Omental fat pad (tissue), 4 donors: Measurements from ENCODE around the gene GRN. TPM values are rescaled to one million over a fixed set of nuclear protein-coding genes. Genes with fewer than 3 reads are reported as not detected.
A peak's percentile ranks its signal among the peaks of the same experiment; 100 is the strongest.
"Not testable (repeated sequence)": the region's sequence is repeated elsewhere in the genome, so short reads cannot be mapped to it uniquely, and the experiment has no call there.

Experiments
- ATAC-seq: fragments of 150-250 bp; one replicate; pipeline ENCODE4 v1.9.1; 2016; ENCODE audit warnings: mild to moderate bottlenecking, moderate library complexity; ENCODE audit not compliant: low FRiP score
- DNase-seq: peaks from one replicate; pipeline ENCODE4 v3.0.0-alpha.2; 2019; ENCODE audit warnings: low spot score
- CTCF ChIP-seq, 3 donors: fragments of 450-650 bp; IDR thresholded peaks; one replicate each; pipeline ENCODE4 v1.5.1; 2016 to 2017; ENCODE audit warnings: antibody characterized with exemption in 3 of 3, mild to moderate bottlenecking in 3 of 3, moderate library complexity in 2 of 3
- total RNA-seq, 4 donors: library from RNA; depleted of rRNA; stranded (reverse); fragments of >200 nt; gene quantifications; one replicate each; pipeline ENCODE4 v1.1.0, GENCODE V29; 2016

The GRN gene
- total RNA-seq, 4 donors from 2014 or later: 275 to 379 (median 316) TPM

- no peak for TF ChIP-seq CTCF (IDR thresholded peaks at IDR 0.05)
- ATAC-seq (no peak), DNase-seq (no peak)
Observed at GRCh38 chr17:44362459-44362948, 17.4 kb downstream of the GRN start.

GRCh38 chr17:44362949-44363612 lies 18.0 kb downstream of the GRN start:
- TF ChIP-seq CTCF (IDR thresholded peaks at IDR 0.05): no peak
- peak; percentile 12 for ATAC-seq
- no peak for DNase-seq

- DNase-seq: no peak
- ATAC-seq: peak; percentile 74
- peak in 2 of 3 donors; percentile 24 to 47 for TF ChIP-seq CTCF (IDR thresholded peaks at IDR 0.05)
Observed at GRCh38 chr17:44363613-44364159, 18.6 kb downstream of the GRN start, which contains the start of gene FAM171A2. FAM171A2 (minus strand) TSS chr17:44363853; CDS start chr17:44363714, 139 bp downstream.

- ATAC-seq, DNase-seq: not testable (repeated sequence)
Observed at GRCh38 chr17:44365051-44365450, 19.9 kb downstream of the GRN start.

- TF ChIP-seq CTCF (IDR thresholded peaks at IDR 0.05): no peak
- ATAC-seq: no peak
- no peak for DNase-seq
Observed at GRCh38 chr17:44367231-44367979, 22.3 kb downstream of the GRN start.

- ATAC-seq, DNase-seq: not testable (repeated sequence)
Observed at GRCh38 chr17:44368391-44369243, 23.5 kb downstream of the GRN start.

- not testable (repeated sequence) for DNase-seq, ATAC-seq
Observed at GRCh38 chr17:44369414-44370023, 24.4 kb downstream of the GRN start.

GRCh38 chr17:44372036-44372435 lies 26.9 kb downstream of the GRN start:
- ATAC-seq (no peak), DNase-seq (no peak)
- TF ChIP-seq CTCF (IDR thresholded peaks at IDR 0.05): no peak
